ENCODE results near the gene CEBPB.

CEBPB gene

GRCh38 chr20:50211091-50211490 is 20.5 kb downstream of the CEBPB start:
- no peak overlapping the region for H3K4me3 ChIP-seq (ENCODE audit: low read depth, low read length)
- ChIA-PET CTCF (no interaction called here), POLR2A (no interaction called here)
- no peak for TF ChIP-seq CTCF (IDR thresholded peaks at IDR 0.05; ENCODE audit: insufficient read depth, low read length, missing control alignments)
- DNase-seq (ENCODE audit: low read depth, low spot score) = no peak

GRCh38 chr20:50213531-50214106 is 23.0 kb downstream of the CEBPB start:
- no peak for TF ChIP-seq CTCF (IDR thresholded peaks at IDR 0.05; ENCODE audit: insufficient read depth, low read length, missing control alignments)
- CTCF ChIA-PET = interaction anchor here (2.8 kb wide), 1 partner anchor 10 kb away, joined by 12 read pairs; no protein-coding TSS in a partner anchor
- H3K4me3 ChIP-seq (ENCODE audit: low read depth, low read length) = no peak overlapping the region
- no peak for DNase-seq (ENCODE audit: low read depth, low spot score)
- POLR2A ChIA-PET = no interaction called here

DNA sequence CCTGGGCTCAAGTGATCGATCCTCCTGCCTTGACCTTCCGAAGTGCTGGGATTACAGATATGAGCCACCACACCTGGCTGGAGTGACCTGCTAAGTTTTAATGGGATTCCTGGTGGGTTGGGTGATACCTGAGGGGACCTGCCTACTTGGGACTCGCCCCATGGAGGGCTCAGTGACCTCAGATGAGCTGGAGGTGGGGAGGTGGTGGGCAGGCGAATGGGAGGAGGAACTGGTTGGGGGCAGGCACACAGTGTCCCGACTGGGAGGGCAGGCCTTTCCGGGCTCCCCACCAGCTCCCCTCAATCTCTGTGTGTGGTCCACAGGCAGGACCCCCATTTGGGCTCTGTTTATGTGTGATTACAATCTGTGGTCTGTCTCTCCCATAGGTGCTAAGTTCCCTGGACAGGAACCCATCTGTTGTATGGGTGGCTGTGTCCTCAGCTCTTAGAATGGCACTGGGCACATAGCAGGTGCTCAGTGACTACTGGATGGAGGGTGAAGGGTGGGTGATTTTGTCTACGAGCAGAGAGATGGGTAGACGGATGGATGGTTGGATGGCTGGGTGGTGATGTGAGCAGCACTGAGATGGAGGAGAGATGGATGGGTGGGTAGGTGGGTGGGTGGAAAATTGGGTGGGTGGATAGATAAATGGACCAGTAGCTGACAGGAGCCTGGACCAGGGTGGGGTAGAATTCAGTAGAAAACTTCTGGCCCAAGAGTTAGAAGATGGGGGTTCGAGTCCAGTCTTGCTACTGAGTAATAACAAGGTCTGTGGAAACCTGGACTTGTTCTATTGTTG is 23.8 kb downstream of the CEBPB start:
- POLR2A ChIA-PET = interaction anchor here (0.6 kb wide), 1 partner anchor 107 kb away, joined by 3 read pairs; no protein-coding TSS in a partner anchor
- TF ChIP-seq CTCF (IDR thresholded peaks at IDR 0.05; ENCODE audit: insufficient read depth, low read length, missing control alignments) = no peak
- CTCF ChIA-PET = interaction anchor here (2.8 kb wide), 1 partner anchor 9 kb away, joined by 12 read pairs; no protein-coding TSS in a partner anchor
- no peak overlapping the region for H3K4me3 ChIP-seq (ENCODE audit: low read depth, low read length)
- DNase-seq (ENCODE audit: low read depth, low spot score) = no peak

DNA sequence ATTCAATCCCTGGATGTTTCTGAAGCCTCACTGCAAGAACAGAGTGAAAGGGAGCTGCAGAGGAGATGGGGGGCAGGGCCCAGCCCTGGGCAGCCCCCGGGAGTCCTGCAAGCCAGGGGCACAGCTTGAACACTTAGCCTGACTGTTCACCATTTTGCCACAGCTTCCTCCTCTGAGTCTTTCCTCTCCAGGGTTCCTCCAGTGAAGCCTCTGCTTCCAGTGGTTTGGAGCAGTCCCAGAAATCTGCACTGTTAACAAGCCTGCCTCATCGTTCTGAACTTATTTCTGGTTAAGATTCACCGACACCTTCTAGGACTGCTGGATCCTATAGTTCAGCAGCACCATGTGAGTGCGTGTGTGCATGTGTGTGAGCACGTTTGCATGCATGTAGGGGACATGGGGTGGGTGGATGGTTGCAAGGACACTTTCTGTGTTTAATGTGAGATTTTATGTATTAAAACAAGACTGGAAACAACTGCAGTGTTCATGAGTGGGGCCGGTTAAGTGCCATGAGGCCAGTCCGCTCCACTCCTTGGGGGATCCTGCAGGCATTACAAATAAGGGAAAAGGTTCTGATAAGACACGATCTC is 24.6 kb downstream of the CEBPB start:
- CTCF ChIA-PET = interaction anchor here (2.8 kb wide), 1 partner anchor 9 kb away, joined by 12 read pairs; no protein-coding TSS in a partner anchor
- no peak overlapping the region for H3K4me3 ChIP-seq (ENCODE audit: low read depth, low read length)
- POLR2A ChIA-PET = interaction anchor here (0.6 kb wide), 1 partner anchor 106 kb away, joined by 3 read pairs; no protein-coding TSS in a partner anchor
- TF ChIP-seq CTCF (IDR thresholded peaks at IDR 0.05; ENCODE audit: insufficient read depth, low read length, missing control alignments) = no peak
- no peak for DNase-seq (ENCODE audit: low read depth, low spot score)

DNA sequence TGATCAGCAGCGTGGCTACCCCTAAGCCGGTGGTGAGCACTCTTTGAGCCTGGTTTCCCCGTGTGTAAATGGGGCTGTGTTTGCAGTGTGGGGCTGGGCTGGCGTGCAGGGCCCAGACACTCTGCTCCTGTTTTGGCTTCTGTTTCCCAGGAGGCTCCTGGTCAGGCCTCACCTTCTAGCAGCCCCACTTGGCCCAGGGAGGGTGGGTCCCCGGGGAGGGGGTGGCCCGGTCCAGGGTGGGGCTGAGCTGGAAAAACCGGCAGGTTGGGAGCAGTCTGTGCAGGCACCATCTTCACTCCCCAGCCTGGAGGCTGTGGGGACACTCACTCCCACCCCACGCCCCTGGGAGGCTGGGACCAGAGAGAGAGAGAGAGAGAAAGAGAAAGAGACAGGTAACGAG is 25.3 kb downstream of the CEBPB start:
- ChIA-PET POLR2A (no interaction called here), CTCF (no interaction called here)
- DNase-seq (ENCODE audit: low read depth, low spot score) = no peak
- no peak overlapping the region for H3K4me3 ChIP-seq (ENCODE audit: low read depth, low read length)
- no peak for TF ChIP-seq CTCF (IDR thresholded peaks at IDR 0.05; ENCODE audit: insufficient read depth, low read length, missing control alignments)

Measured in AG04449 (cell line).